ENCODE results near the gene NMT1. TPM values are rescaled to one million over a fixed set of nuclear protein-coding genes. Genes with fewer than 3 reads are reported as not detected.

The NMT1 gene
- total RNA-seq (2021) = 152 to 162 TPM (median 153 TPM) in 3 replicates
- Bru-seq, nascent RNA = percentile 77 among the genes with signal in this experiment
- long read RNA-seq, experiment 1, full-length matches to known transcripts = 401 of 532 reads
- long read RNA-seq, experiment 1, partial matches to known transcripts = 88 of 532 reads
- long read RNA-seq, experiment 1, other reads (novel, unspliced or antisense) = 43 of 532 reads
- long read RNA-seq, experiment 2, partial matches to known transcripts = 26 of 148 reads
- long read RNA-seq, experiment 2, other reads (novel, unspliced or antisense) = 118 of 148 reads
- long read RNA-seq, experiment 3, full-length matches to known transcripts = 94 of 111 reads
- long read RNA-seq, experiment 3, partial matches to known transcripts = 8 of 111 reads
- long read RNA-seq, experiment 3, other reads (novel, unspliced or antisense) = 9 of 111 reads

GRCh38 chr17:45060797-45061605 lies at the start of gene NMT1:
TSS of gene NMT1 (plus strand) at chr17:45061317. CDS start at chr17:45061330, 13 bp downstream.
- ATAC-seq (peak; percentile 96), DNase-seq (ENCODE audit: low spot score) (peak; percentile 98)
- H3K9me3 Mint-ChIP-seq = no peaks in the 10 kb centered on the region
- H3K36me3 Mint-ChIP-seq = peaks cover 6% of the 10 kb centered on the region
- peak within 1 kb of the TSS; percentile 100 for H3K27ac Mint-ChIP-seq
- ChIA-PET CTCF (interaction anchor here (0.6 to 2.7 kb wide), 11 partner anchors 12 to 141 kb away, joined by 3 to 19 read pairs (median 4); partner anchors contain the start of gene ACBD4), POLR2A (interaction anchor here (0.5 to 1.3 kb wide), 6 partner anchors 22 to 952 kb away, joined by 3 to 11 read pairs (median 3); partner anchors contain the start of gene HEXIM1)
- no peaks in the 10 kb centered on the region for H3K27me3 Mint-ChIP-seq (ENCODE audit: low read depth)
- peak within 1 kb of the TSS; percentile 99 for H3K4me3 Mint-ChIP-seq
- peaks cover 4% of the 10 kb centered on the region for H3K4me1 Mint-ChIP-seq
- TF ChIP-seq, protein P1, sequence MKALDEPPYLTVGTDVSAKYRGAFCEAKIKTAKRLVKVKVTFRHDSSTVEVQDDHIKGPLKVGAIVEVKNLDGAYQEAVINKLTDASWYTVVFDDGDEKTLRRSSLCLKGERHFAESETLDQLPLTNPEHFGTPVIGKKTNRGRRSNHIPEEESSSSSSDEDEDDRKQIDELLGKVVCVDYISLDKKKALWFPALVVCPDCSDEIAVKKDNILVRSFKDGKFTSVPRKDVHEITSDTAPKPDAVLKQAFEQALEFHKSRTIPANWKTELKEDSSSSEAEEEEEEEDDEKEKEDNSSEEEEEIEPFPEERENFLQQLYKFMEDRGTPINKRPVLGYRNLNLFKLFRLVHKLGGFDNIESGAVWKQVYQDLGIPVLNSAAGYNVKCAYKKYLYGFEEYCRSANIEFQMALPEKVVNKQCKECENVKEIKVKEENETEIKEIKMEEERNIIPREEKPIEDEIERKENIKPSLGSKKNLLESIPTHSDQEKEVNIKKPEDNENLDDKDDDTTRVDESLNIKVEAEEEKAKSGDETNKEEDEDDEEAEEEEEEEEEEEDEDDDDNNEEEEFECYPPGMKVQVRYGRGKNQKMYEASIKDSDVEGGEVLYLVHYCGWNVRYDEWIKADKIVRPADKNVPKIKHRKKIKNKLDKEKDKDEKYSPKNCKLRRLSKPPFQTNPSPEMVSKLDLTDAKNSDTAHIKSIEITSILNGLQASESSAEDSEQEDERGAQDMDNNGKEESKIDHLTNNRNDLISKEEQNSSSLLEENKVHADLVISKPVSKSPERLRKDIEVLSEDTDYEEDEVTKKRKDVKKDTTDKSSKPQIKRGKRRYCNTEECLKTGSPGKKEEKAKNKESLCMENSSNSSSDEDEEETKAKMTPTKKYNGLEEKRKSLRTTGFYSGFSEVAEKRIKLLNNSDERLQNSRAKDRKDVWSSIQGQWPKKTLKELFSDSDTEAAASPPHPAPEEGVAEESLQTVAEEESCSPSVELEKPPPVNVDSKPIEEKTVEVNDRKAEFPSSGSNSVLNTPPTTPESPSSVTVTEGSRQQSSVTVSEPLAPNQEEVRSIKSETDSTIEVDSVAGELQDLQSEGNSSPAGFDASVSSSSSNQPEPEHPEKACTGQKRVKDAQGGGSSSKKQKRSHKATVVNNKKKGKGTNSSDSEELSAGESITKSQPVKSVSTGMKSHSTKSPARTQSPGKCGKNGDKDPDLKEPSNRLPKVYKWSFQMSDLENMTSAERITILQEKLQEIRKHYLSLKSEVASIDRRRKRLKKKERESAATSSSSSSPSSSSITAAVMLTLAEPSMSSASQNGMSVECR (CRISPR knock-in tag; IDR thresholded peaks at IDR 0.05; ENCODE audit: borderline replicate concordance) = 0 out of 2 replicates have a peak, but pooled peaks have one; percentile 18
- TF ChIP-seq SP1 (CRISPR knock-in tag; conservative IDR thresholded peaks at IDR 0.05) = peak; percentile 89
- no peak for TF ChIP-seq NFATC4 (CRISPR knock-in tag; IDR thresholded peaks at IDR 0.05)
- no peak for TF ChIP-seq ELF4 (CRISPR knock-in tag; IDR thresholded peaks at IDR 0.05; ENCODE audit: low read depth)
- no peak for TF ChIP-seq ATF2 (CRISPR knock-in tag; IDR thresholded peaks at IDR 0.05; ENCODE audit: borderline replicate concordance, low read depth)
- no peak for TF ChIP-seq CTCF (IDR thresholded peaks at IDR 0.05)
- TF ChIP-seq, protein P2, sequence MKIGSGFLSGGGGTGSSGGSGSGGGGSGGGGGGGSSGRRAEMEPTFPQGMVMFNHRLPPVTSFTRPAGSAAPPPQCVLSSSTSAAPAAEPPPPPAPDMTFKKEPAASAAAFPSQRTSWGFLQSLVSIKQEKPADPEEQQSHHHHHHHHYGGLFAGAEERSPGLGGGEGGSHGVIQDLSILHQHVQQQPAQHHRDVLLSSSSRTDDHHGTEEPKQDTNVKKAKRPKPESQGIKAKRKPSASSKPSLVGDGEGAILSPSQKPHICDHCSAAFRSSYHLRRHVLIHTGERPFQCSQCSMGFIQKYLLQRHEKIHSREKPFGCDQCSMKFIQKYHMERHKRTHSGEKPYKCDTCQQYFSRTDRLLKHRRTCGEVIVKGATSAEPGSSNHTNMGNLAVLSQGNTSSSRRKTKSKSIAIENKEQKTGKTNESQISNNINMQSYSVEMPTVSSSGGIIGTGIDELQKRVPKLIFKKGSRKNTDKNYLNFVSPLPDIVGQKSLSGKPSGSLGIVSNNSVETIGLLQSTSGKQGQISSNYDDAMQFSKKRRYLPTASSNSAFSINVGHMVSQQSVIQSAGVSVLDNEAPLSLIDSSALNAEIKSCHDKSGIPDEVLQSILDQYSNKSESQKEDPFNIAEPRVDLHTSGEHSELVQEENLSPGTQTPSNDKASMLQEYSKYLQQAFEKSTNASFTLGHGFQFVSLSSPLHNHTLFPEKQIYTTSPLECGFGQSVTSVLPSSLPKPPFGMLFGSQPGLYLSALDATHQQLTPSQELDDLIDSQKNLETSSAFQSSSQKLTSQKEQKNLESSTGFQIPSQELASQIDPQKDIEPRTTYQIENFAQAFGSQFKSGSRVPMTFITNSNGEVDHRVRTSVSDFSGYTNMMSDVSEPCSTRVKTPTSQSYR (CRISPR knock-in tag; IDR thresholded peaks at IDR 0.05) = no peak
- no peak for TF ChIP-seq ATF1 (CRISPR knock-in tag; IDR thresholded peaks at IDR 0.05)
- TF ChIP-seq NR2C2 (CRISPR knock-in tag; IDR thresholded peaks at IDR 0.05) = no peak
- TF ChIP-seq ATF3 (CRISPR knock-in tag; conservative IDR thresholded peaks at IDR 0.05) = no peak
- TF ChIP-seq, protein P3, sequence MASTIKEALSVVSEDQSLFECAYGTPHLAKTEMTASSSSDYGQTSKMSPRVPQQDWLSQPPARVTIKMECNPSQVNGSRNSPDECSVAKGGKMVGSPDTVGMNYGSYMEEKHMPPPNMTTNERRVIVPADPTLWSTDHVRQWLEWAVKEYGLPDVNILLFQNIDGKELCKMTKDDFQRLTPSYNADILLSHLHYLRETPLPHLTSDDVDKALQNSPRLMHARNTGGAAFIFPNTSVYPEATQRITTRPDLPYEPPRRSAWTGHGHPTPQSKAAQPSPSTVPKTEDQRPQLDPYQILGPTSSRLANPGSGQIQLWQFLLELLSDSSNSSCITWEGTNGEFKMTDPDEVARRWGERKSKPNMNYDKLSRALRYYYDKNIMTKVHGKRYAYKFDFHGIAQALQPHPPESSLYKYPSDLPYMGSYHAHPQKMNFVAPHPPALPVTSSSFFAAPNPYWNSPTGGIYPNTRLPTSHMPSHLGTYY (CRISPR knock-in tag; IDR thresholded peaks at IDR 0.05) = no peak
- TF ChIP-seq ZNF423 (CRISPR knock-in tag; IDR thresholded peaks at IDR 0.05) = no peak
- no peak for TF ChIP-seq ZNF138 (CRISPR knock-in tag; conservative IDR thresholded peaks at IDR 0.05)
- TF ChIP-seq ESRRA (CRISPR knock-in tag; IDR thresholded peaks at IDR 0.05; ENCODE audit: borderline replicate concordance) = no peak
- TF ChIP-seq NR3C1 (CRISPR knock-in tag; conservative IDR thresholded peaks at IDR 0.05; ENCODE audit: low read depth) = no peak
- TF ChIP-seq, protein P4, sequence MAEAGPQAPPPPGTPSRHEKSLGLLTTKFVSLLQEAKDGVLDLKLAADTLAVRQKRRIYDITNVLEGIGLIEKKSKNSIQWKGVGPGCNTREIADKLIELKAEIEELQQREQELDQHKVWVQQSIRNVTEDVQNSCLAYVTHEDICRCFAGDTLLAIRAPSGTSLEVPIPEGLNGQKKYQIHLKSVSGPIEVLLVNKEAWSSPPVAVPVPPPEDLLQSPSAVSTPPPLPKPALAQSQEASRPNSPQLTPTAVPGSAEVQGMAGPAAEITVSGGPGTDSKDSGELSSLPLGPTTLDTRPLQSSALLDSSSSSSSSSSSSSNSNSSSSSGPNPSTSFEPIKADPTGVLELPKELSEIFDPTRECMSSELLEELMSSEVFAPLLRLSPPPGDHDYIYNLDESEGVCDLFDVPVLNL (CRISPR knock-in tag; IDR thresholded peaks at IDR 0.05; ENCODE audit: borderline replicate concordance, low read depth) = no peak
- TF ChIP-seq, protein P5, sequence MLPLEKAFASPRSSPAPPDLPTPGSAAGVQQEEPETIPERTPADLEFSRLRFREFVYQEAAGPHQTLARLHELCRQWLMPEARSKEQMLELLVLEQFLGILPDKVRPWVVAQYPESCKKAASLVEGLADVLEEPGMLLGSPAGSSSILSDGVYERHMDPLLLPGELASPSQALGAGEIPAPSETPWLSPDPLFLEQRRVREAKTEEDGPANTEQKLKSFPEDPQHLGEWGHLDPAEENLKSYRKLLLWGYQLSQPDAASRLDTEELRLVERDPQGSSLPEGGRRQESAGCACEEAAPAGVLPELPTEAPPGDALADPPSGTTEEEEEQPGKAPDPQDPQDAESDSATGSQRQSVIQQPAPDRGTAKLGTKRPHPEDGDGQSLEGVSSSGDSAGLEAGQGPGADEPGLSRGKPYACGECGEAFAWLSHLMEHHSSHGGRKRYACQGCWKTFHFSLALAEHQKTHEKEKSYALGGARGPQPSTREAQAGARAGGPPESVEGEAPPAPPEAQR (CRISPR knock-in tag; IDR thresholded peaks at IDR 0.05) = no peak
